NCI-H2081 (cell line): ENCODE measurements around the gene NAA10.

ENCODE experiments used
- DNase-seq, 2 experiments: peaks; one replicate each; lab custom pipeline; 2025; lab: John Stamatoyannopoulos, UW

The NAA10 gene

DNA sequence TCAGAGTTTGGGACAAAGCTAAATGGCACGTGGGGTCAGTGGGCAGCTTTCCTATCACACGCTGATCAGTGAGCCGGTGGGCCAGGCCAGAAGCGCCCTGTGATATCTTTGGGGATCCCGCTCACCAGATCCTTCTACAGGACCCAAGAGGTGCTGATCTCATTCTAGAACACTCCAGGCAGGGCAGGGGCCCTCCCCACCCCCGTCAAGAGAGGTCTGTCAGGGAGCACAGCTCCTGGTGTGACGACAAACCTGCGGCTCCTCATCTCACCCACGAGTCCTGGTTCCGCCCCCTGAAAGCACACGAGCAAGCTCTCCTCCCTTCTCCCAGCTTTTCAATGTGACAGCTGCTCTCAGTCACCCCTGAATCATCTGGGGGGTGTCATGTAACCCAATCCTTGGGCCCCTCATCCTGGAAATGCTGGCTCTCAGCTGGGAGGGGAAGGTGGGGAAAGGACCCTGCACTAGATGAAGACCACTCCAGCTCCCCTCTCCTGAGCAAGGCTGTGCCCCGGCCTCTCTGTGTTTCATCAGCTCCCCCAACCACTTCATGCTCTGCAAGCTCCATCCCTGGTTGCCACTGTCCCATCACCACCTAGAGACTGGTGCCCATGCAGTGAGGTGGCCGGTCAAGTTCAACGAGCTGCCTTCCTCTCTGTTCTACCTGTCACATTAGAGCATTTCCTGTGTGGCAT, 32.2 kb upstream of the NAA10 start:
- no peak for DNase-seq

DNA sequence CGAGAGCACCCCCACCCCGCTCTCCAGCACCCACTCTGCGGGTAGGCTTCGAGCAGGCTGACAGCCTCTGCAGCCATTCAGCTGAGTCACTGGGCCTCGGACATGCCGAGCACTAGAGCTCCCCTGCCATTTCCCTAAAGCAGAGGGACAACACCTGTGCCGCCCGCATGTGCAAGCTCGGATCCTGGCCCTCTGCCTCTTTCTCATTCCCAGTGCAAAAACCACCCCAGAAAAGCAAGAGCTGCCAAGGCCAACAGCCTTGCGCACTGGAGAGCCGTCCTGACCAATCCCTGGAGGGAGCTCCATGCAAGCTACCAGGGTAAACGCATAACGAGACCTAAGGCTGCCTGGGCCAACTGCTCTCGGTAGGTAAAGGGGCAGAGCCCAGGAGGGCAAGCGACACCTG, 31.4 kb upstream of the NAA10 start:
- no peak for DNase-seq

DNA sequence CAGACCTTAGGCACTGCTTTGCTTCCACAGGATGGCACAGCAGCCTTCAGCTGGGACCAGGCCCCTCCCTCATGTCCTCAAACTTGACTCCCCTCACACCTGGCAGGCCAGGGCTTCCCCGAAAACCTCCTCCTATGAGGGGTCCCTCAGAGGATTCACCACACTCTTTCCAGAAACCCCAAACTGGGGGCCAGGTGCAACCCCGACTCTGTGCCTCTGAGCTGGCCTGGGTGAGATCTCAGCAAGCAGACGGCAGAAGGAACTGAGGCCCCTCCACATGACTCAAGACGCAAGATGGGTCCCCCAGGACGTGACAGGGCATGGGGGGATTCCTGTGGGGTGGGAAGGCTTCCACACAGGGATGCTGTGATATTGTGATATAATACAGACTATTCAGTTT, 30.6 kb upstream of the NAA10 start:
- DNase-seq = no peak

GRCh38 chrX:153964105-153964504, 29.3 kb upstream of the NAA10 start:
- no peak for DNase-seq

GRCh38 chrX:153963546-153963945, 28.7 kb upstream of the NAA10 start:
- no peak for DNase-seq

DNA sequence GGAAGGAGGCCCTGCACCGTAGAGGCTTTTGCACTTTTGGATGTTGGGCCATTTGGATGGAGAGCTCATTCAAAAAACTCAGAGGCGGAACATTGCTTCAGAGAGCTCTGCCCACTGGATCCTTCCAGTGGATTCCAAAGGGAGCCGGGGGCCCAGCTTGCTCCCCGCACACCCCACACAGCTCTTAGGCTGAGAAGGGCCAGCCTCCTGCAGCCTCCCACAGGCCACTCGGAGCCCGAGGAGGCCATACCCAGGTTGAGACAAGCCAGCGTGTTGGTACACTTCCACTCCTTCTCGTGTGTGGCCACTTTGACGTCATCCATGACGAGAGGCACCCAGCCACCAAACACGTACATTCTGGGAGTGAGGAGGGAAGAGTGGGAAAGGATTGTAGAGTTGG, 26.5 kb upstream of the NAA10 start:
- no peak for DNase-seq

- DNase-seq = no peak
These were observed 25.9 kb upstream of the NAA10 start for GRCh38 chrX:153960786-153961185.

DNA sequence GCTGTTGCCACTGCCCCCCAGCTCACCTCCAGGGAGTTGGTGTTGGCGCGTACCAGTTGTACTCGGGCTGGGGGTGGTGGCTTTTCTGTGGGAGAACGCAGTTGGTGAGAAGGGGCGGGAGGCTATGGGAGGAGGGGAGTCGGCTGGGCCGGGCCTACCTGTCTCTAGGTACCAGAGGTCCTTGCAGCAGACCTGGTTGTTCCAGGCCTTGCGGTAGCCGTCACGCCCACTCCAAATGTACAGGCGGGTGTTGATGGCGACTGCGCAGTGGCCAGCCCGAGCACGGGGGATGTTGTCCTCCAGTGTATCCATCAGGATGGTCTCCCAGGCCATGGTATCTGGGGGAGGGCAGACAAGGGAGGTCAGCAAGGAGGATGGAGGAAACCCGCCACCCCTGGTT, 25.2 kb upstream of the NAA10 start:
- DNase-seq = no peak

DNA sequence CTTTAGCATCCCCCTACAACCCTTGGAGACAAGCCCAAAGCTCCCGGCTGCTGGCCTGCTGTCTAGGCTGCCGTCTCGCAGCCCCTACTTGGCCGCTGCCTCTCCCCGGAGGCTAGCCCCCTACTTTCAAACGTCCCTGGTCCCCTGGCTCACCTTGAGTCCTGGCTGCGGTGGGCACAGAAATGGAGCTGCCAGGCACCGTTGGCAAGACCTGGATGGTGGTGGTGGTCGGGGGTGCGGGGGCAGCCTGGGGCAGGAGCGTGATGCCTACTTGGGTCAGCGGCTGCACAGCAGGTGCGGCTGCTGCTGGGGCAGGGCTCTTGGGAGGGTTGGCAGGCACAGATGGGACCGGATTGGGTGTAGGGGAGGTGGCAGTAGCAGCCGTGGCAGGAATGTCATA, 24.8 kb upstream of the NAA10 start:
- DNase-seq = no peak

DNA sequence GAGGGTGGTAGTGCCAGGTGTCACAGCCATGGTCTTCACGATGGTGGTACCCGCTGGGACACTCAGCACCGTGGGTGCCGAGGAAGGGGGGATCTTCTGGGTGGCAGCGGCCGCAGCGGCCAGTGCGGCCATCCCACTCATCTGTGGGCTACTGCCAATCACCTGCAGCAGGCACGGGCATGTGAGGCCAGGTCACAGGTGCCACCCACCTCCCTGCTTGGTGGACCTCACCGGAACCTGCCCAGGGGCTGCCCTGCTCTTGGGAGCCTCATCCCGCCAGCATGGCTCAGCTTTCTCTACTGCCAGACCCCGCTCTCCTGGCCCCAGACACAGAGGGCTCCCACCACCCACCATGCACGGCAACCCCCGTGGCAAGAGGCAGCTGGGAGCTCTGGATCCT, 23.8 kb upstream of the NAA10 start:
- no peak for DNase-seq

GRCh38 chrX:153957224-153957623, 22.4 kb upstream of the NAA10 start:
- no peak for DNase-seq

DNA sequence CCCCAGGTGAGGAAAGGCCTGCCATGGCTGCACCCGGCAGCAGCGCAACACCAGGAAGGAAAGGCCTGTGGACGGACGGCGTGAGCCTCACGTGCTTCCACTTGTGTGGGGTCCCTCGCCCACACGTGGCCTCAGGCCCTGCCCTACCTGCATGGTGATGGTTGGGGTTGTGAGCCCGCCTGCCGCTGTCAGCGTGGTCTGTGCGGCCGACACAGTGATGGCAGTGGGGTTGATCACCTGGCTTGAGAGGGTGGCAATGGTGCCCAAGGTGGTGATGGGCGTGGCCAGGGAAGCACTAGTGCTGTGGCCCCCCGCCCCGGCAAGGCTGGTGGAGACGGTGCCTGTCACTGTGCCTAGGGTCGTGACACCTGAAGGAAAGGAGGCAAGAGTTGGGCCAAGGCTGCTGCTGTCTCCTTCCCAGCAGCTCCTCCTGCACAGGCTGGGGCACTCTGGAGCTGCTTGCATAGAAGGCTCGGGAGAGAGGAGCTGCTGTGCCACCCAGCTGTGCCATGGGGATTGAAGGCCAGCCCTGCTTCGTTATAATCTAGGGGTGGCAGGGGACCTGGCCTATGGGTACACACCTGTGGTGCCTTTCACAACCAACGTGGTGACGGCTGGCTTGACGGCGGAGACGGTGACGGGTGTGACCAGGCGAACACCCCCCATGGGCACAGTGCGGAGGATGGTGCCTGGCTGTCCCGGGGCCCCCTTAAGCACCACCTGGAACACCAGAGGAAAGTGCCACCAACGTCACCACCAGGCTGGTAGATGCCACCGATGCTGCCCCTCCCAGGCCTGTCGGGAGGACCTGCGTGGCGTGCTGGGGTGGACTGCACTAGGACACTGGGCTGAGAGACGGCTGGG, 21.4 kb upstream of the NAA10 start:
- DNase-seq = no peak

- no peak for DNase-seq
These were observed 20.4 kb upstream of the NAA10 start for GRCh38 chrX:153955228-153955732.

- no peak for DNase-seq
These were observed 19.9 kb upstream of the NAA10 start for GRCh38 chrX:153954558-153955227.

GRCh38 chrX:153953892-153954557, 19.2 kb upstream of the NAA10 start:
- no peak for DNase-seq

GRCh38 chrX:153953342-153953830, 18.5 kb upstream of the NAA10 start:
- DNase-seq = peak; percentile 16 to 48

DNA sequence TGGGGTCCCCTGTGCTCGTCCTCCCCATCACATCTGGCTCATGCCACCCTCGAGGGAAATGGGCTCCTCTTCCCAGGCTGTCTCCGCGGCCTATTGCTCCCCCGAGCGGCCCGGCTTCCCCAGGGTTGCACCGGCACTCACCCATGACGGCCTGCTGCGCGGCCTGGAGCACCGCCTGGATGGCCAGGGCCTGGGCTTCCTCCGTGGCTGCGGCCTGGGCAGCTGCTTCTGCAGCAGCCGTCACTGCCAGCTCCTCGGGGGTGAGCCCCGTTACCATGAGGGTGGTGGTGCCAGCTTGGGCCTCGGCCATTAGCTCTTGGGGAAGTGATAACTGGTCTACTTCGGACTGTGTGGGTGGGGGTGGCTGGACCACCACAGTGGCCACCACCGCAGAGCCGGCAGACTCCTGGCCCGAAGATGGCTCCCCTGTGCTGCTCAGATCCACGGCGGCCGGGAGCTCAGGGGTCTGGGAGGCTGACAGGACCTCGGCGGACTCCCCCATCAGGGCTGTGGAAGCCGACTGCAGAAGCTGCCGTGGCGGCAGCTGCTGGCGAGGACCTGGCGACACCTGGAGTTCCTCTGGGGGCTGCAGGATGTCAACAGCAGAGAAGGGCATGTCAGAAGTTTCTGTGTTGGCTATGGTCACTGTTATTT, 17.7 kb upstream of the NAA10 start:
- DNase-seq = no peak

- DNase-seq = no peak
These were observed 17.0 kb upstream of the NAA10 start for GRCh38 chrX:153951683-153952372.

GRCh38 chrX:153950127-153950526, 15.3 kb upstream of the NAA10 start:
- DNase-seq = no peak

- no peak for DNase-seq
These were observed 14.3 kb upstream of the NAA10 start for GRCh38 chrX:153948847-153949805.
